Measurements from ENCODE around the gene ELF3.

Gene ELF3

DNA sequence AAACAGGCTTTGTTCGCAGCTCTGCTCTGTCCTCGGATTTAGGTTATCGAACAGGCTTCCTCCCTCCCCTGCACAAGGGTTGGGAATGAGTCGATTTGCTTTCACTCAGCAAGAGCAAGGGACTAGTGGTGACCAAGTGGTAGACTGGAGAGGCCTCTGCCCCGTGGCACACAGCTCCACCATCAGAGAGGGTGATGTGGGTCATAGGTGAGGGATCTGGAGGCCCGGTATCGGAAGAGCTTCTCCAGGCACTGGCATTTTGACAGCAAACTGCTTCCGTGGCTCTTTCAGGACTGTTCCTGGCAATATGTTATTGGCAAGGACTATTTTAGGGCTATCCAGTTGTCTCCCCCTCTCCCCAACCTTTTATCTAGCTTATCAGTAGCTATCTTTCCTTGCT is 3.1 kb upstream of the ELF3 start:
- Histone ChIP-seq H3K4me3 (ENCODE audit: low read depth, low read length) (no peak overlapping the region), H3K9me3 (no peaks in the 10 kb centered on the region), H3K27me3 (no peaks in the 10 kb centered on the region), H3K36me3 (peaks cover 27% of the 10 kb centered on the region), H3K4me1 (no peaks in the 10 kb centered on the region; the same call in 1 of the 2 replicates)
- TF ChIP-seq, protein P1, sequence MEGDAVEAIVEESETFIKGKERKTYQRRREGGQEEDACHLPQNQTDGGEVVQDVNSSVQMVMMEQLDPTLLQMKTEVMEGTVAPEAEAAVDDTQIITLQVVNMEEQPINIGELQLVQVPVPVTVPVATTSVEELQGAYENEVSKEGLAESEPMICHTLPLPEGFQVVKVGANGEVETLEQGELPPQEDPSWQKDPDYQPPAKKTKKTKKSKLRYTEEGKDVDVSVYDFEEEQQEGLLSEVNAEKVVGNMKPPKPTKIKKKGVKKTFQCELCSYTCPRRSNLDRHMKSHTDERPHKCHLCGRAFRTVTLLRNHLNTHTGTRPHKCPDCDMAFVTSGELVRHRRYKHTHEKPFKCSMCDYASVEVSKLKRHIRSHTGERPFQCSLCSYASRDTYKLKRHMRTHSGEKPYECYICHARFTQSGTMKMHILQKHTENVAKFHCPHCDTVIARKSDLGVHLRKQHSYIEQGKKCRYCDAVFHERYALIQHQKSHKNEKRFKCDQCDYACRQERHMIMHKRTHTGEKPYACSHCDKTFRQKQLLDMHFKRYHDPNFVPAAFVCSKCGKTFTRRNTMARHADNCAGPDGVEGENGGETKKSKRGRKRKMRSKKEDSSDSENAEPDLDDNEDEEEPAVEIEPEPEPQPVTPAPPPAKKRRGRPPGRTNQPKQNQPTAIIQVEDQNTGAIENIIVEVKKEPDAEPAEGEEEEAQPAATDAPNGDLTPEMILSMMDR (IDR thresholded peaks at IDR 0.05; ENCODE audit: low read depth, low read length): no peak
- no peak for DNase-seq

DNA sequence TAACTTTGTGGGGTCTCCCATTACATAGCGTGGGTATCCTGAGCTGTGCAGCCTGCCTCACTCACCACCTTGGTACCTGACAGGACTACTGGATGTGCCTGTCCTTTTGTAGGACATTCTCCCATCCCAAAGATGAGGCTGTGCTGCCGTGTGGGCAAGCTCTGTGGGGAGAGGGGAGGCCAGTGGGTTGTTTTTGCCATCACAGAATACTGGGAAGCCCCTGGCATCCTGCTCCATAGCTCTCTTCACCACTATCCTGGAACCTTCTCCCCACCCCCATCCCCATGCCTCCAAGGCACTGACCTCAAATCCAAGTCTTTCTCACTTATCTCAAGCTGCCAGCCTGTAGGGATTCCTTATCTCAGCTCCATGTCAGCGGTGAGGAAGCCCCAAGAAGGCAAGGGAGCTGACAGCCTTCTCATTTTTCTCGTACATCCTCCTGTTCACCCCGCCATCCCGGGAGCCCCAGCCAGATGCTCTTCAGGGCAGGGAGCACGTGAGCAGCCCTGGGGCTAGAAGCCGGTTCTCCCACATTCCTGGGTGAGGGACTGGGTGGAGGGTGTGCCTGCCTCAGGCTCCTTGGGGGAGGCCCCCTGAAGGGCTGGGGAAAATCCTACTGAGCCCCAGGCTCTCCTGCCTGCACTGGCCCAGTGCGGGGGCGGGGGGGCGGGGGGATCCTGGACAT is 2.4 kb upstream of the ELF3 start:
- TF ChIP-seq, protein P1 (IDR thresholded peaks at IDR 0.05; ENCODE audit: low read depth, low read length): no peak
- Histone ChIP-seq H3K4me3 (ENCODE audit: low read depth, low read length) (no peak overlapping the region), H3K27me3 (no peaks in the 10 kb centered on the region), H3K9me3 (no peaks in the 10 kb centered on the region), H3K36me3 (peaks cover 27% of the 10 kb centered on the region), H3K4me1 (no peaks in the 10 kb centered on the region; the same call in 1 of the 2 replicates)
- no peak for DNase-seq

- DNase-seq: peak; percentile 82
- TF ChIP-seq, protein P1 (IDR thresholded peaks at IDR 0.05; ENCODE audit: low read depth, low read length): peak; percentile 92
- Histone ChIP-seq H3K36me3 (peaks cover 14% of the 10 kb centered on the region), H3K9me3 (no peaks in the 10 kb centered on the region), H3K27me3 (no peaks in the 10 kb centered on the region), H3K4me3 (ENCODE audit: low read depth, low read length) (no peak overlapping the region), H3K4me1 (no peaks in the 10 kb centered on the region; the same call in 1 of the 2 replicates)
These were observed 834 bp upstream of the ELF3 start for GRCh38 chr1:202009326-202010179.

GRCh38 chr1:202011994-202012393 is 1.6 kb downstream of the ELF3 start:
- Histone ChIP-seq H3K4me3 (ENCODE audit: low read depth, low read length) (no peak overlapping the region), H3K27me3 (no peaks in the 10 kb centered on the region), H3K36me3 (no peaks in the 10 kb centered on the region), H3K9me3 (no peaks in the 10 kb centered on the region), H3K4me1 (no peaks in the 10 kb centered on the region; the same call in 1 of the 2 replicates)
- TF ChIP-seq, protein P1 (IDR thresholded peaks at IDR 0.05; ENCODE audit: low read depth, low read length): no peak
- DNase-seq: no peak

DNA sequence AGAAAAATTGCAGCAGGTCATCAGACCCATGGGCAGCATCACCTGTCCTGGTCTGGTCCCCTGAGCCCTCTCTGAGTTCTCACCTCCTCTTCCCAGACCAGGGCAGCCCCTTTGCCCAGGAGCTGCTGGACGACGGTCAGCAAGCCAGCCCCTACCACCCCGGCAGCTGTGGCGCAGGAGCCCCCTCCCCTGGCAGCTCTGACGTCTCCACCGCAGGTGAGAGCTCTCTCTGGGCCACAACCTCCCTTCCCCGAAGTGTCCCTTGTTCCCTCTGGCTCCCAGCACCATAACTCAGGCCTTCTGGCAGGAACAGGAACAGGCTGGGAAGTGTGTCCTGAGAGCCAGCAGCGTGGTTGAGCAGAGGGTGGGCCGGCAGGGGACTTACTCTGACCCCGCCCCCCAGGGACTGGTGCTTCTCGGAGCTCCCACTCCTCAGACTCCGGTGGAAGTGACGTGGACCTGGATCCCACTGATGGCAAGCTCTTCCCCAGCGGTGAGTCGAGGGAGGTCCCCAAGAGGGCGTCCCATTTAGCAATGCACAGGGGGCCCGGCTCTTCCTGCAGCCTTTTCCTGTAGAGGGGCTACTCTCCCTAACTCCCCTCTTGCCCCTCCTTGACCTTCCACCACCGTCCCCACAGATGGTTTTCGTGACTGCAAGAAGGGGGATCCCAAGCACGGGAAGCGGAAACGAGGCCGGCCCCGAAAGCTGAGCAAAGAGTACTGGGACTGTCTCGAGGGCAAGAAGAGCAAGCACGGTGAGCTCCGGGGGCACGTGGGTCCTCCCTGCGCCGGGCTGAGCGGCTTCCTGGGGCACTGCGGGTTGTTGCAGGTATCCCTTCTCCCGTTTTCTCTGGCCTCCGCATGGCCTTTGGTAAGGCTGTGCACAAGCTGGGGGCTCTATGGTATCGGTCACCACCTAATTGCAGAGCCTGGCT is 2.4 kb downstream of the ELF3 start:
- no peak for DNase-seq

More for the DNA sequence above, 2.4 kb downstream of the ELF3 start:
- TF ChIP-seq, protein P1 (IDR thresholded peaks at IDR 0.05; ENCODE audit: low read depth, low read length): no peak
- no peaks in the 10 kb centered on the region for H3K36me3 ChIP-seq
- no peaks in the 10 kb centered on the region; the same call in 1 of the 2 replicates for H3K4me1 ChIP-seq
- H3K27me3 ChIP-seq: no peaks in the 10 kb centered on the region
- H3K4me3 ChIP-seq (ENCODE audit: low read depth, low read length): no peak overlapping the region
- no peaks in the 10 kb centered on the region for H3K9me3 ChIP-seq

Data from BE2C (cell line).